Measurements from ENCODE around the gene MRTFB. TPM values are rescaled to one million over a fixed set of nuclear protein-coding genes. Genes with fewer than 3 reads are reported as not detected.

The MRTFB gene
- total RNA-seq, 6 experiments from 2014 or later = 15.7 to 23.9 (median 18.6) TPM

DNA sequence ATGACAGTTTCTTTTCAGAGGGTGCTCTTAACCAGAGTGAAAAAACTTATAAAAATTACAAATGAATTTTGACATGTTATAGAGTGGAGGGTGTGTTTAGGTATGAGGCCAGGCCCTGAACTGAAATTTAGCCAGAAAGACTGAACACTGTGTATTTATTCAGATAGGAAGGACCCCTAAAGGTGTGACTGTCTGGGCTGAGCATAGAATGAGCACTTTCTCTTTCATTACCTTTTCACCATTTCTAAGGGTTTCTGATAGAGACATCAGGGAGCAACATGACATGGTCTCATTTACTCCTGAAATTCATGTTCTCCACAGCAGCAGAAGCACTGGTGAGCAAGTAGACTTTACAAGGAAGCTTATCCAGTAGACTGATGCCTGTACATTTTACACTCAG, 32.9 kb downstream of the MRTFB start:
- intact Hi-C loops (cut with DNase I) = no loop called here
- no peaks in the 10 kb centered on the region for H3K27me3 ChIP-seq
- ATAC-seq = no peak
- H3K36me3 ChIP-seq = no peaks in the 10 kb centered on the region
- no peak for TF ChIP-seq POLR2A (IDR thresholded peaks at IDR 0.05)
- TF ChIP-seq, protein P1, sequence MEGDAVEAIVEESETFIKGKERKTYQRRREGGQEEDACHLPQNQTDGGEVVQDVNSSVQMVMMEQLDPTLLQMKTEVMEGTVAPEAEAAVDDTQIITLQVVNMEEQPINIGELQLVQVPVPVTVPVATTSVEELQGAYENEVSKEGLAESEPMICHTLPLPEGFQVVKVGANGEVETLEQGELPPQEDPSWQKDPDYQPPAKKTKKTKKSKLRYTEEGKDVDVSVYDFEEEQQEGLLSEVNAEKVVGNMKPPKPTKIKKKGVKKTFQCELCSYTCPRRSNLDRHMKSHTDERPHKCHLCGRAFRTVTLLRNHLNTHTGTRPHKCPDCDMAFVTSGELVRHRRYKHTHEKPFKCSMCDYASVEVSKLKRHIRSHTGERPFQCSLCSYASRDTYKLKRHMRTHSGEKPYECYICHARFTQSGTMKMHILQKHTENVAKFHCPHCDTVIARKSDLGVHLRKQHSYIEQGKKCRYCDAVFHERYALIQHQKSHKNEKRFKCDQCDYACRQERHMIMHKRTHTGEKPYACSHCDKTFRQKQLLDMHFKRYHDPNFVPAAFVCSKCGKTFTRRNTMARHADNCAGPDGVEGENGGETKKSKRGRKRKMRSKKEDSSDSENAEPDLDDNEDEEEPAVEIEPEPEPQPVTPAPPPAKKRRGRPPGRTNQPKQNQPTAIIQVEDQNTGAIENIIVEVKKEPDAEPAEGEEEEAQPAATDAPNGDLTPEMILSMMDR (IDR thresholded peaks at IDR 0.05) = no peak
- peaks cover 0 to 59% (median 25%) of the 10 kb centered on the region in 4 donors for H3K4me1 ChIP-seq
- no peak for DNase-seq
- H3K27ac ChIP-seq = no peak overlapping the region
- H3K9me3 ChIP-seq = no peaks in the 10 kb centered on the region
- H3K4me3 ChIP-seq = no peak overlapping the region

DNA sequence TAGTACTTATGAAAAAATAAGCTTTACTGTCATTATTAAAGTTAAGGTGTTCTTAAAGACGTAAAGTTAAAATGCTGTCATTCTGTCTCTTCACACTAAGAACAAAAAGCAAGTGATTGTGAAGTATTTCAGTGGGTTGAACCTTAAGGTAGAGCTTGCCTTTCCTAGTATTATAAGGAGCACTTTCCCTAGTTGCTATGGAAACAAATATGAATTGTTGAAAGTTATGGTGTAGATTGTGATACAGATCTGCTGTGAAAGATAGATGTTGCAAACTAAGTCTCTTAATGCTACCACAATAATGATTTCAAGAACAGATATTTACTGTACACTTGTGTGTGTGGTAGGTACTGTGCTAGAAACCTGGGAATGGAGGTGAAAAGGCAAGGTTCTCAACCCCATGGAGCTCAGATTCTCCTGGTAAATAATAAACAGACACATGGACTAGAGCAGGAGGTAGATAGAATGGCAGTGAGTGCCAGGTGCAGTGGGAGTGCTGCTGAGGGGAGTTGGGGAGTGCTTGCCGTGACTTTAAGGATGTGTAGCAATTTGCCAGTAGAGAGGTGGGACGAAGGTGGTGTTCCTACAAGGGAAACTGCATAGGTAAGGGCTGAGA, 34.7 kb downstream of the MRTFB start:
- DNase-seq = no peak
- H3K4me1 ChIP-seq = peaks cover 0 to 53% (median 23%) of the 10 kb centered on the region in 4 donors

DNA sequence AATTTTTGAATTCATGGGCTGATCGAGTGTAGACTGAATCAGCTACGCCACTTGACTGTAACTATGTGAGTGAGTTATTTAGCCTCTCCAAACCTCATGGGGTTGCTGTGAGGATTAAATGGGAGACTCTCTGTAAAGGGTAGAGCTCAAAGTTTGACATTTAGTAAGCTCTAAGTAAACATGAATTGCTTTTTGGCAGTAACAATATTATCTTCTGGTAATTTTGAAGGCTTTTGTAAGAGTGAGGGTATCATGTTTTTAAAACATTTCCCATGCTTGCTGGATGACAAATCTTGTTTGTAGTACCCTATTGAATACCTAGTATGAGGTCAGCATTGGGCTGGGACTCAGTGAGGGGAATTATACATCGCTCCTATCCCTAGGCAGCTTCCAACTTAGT, 35.3 kb downstream of the MRTFB start:
- TF ChIP-seq, protein P1 (IDR thresholded peaks at IDR 0.05) = no peak
- no peak for TF ChIP-seq POLR2A (IDR thresholded peaks at IDR 0.05)
- DNase-seq (no peak), ATAC-seq (peak; percentile 86 to 91 (median 88))
- Histone ChIP-seq H3K4me1 (peaks cover 0 to 47% (median 21%) of the 10 kb centered on the region in 4 donors), H3K4me3 (peak overlapping the region in 1 of 3 donors; percentile 5), H3K9me3 (no peaks in the 10 kb centered on the region), H3K27me3 (no peaks in the 10 kb centered on the region), H3K27ac (peak overlapping the region; percentile 76 to 81 (median 76)), H3K36me3 (no peaks in the 10 kb centered on the region)
- WGBS (ENCODE audit: insufficient coverage, low coverage, low lambda C conversion rate, missing lambda C conversion rate) = 29% methylated on average over 3 of the region's 3 CpGs
- intact Hi-C loops (cut with DNase I) = no loop called here

More for the DNA sequence above, 34.7 kb downstream of the MRTFB start:
- WGBS (ENCODE audit: insufficient coverage, low coverage, low lambda C conversion rate, missing lambda C conversion rate) = 55% methylated on average over 3 of the region's 3 CpGs
- H3K36me3 ChIP-seq = no peaks in the 10 kb centered on the region
- no peaks in the 10 kb centered on the region for H3K9me3 ChIP-seq
- peak overlapping the region in 1 of 3 donors; percentile 5 for H3K4me3 ChIP-seq
- ATAC-seq = peak; percentile 56 to 72 (median 68)
- no peaks in the 10 kb centered on the region for H3K27me3 ChIP-seq
- H3K27ac ChIP-seq = peak overlapping the region; percentile 76 to 81 (median 76)
- no peak for TF ChIP-seq POLR2A (IDR thresholded peaks at IDR 0.05)
- TF ChIP-seq, protein P1 (IDR thresholded peaks at IDR 0.05) = no peak
- intact Hi-C loops (cut with DNase I) = no loop called here

DNA sequence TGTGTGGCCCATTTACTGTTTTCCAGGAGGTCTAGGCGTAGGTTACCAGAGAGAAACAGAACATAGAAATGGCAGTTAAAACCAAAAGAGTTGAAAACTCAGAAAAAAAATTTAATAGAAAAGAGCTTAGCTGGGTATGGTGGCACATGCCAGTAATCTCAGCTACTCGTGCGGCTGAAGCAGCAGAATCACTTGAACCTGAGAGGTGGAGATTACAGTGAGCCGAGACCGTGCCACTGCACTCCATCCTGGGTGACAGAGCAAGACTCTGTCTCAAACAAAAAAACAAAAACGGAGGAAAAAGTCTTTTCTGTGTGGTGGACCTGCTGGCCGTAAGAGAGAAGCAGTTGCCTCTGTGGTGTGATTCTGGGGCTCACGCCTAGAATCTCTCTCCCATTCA, 35.8 kb downstream of the MRTFB start:
- intact Hi-C loops (cut with DNase I) = no loop called here

More for the DNA sequence above, 35.8 kb downstream of the MRTFB start:
- Histone ChIP-seq H3K27me3 (no peaks in the 10 kb centered on the region), H3K27ac (peak overlapping the region; percentile 53 to 81 (median 76)), H3K9me3 (no peaks in the 10 kb centered on the region), H3K4me1 (peaks cover 0 to 43% (median 21%) of the 10 kb centered on the region in 4 donors), H3K36me3 (no peaks in the 10 kb centered on the region), H3K4me3 (no peak overlapping the region)
- ATAC-seq (no peak), DNase-seq (no peak)
- TF ChIP-seq, protein P1 (IDR thresholded peaks at IDR 0.05) = no peak
- no peak for TF ChIP-seq POLR2A (IDR thresholded peaks at IDR 0.05)
- WGBS (ENCODE audit: insufficient coverage, low coverage, low lambda C conversion rate, missing lambda C conversion rate) = 87% methylated on average over 6 of the region's 8 CpGs
